Stimulated activated naive CD8-positive, alpha-beta T cell treated with anti-CD3 and anti-CD28 coated beads, Interleukin-15, Interleukin-2, amounts not matched to agents 100 U/mL and 50 U/mL, for 24 hours (primary cell): ENCODE data around the gene PPIF.

ENCODE experiments used
- ATAC-seq: fragments of 150-1000 bp; cut with Tn5 transposase; one replicate; pipeline ENCODE4 v1.10.0; 2021
- DNase-seq: peaks from one replicate; pipeline ENCODE4 v3.0.0; 2021

PPIF gene

DNA sequence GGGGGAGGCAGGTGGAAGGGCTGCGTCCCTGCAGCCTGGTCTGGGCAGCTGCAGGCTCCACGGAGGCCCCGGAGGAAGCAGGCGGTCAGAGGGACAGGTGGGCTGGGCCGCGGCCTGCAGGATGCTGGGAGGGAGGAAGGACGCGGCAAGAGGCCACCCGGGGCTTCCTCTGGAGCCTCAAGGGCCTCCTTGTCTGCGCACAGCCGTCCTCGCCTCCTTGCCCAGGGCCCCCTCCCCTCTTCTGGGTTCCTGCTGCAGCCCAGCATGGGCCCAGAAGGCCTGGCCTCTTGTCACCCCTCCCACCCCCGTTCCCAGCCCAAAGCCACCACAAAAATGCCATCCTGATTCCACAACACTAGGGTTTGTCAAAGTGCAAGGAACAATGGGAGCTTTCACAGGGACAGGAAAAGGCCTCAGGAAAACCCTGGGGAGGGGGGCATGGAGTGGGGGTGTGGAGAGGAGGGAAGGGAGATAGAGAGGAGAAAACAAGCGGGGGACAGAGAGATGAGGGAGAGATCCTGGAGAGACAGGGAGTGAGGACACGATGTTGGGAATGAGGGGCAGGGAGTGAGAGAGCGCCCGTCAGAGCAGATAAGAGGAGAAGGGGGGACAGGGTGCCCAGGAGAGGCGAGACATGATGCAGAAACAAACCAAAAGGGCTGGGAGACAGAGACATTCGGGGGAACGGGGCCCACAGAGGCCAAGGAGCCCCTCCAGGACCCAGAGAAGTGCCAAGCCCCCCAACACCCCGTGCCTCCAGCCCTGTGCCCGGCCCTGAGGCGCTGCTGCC, 56.4 kb downstream of the PPIF start:
- ATAC-seq (no peak), DNase-seq (no peak)

DNA sequence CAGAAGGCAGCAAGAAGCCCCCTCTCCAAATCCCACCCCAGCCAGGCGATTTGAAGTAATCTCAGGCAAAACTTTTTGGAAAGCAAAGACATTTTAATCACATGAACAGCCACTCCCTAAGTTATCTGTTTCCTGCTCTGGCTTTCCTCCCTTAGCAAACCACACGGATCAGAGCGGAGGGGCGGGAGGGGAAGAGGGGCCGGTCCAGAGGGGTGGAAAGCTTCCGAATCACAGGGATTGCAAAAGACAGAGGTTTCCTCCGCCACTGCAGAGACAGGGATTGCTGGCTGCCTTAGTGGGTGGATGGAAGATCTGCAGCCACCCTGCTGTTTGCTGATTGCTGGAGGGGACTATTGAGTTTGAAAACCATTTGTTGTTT, 57.0 kb downstream of the PPIF start:
- ATAC-seq (no peak), DNase-seq (no peak)

GRCh38 chr10:79404690-79405131, 57.4 kb downstream of the PPIF start:
- DNase-seq (no peak), ATAC-seq (no peak)
